ENCODE data around the gene RBM46.
"Not testable (repeated sequence)": the region's sequence is repeated elsewhere in the genome, so short reads cannot be mapped to it uniquely, and the experiment has no call there.

The RBM46 gene

DNA sequence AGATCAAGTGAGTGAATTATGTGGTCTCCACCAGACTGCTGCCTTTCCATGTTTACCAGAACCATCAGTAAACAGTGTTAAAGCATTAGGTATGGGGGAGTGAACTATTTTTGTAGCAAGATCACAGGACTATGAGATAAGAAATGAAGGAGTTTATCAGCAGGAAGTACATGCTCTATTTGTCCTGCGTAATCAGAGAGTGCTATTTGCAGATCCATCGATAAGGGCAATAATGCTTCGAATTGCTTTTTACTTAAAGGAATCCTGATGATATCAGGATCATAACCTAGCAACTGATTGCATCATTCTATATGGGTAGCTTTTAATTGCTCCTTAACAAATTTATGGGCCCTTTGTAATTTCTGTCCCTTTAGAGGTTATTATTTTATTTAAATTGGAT, 57.1 kb downstream of the RBM46 start:
- no peak for DNase-seq

DNA sequence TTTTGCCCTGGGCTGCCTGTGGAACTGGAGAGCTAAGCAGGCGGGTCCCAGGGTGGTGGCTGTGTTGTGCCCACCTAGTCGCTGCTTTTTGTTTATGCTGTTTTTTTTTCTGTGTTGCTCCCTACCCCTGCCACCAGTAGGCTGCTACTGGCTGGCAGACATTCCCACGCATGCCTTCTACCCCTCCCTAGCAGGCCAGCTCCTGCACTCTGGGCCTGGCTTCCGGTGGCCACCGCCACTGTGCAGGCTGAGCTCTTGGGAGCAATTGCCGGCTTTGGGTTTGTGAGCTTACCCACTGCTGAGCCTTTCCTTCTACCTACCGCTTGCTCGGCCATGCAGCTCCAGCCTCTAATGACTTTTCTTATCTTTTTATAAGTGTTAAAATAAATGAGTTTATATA, 57.6 kb downstream of the RBM46 start:
- no peak for DNase-seq

DNA sequence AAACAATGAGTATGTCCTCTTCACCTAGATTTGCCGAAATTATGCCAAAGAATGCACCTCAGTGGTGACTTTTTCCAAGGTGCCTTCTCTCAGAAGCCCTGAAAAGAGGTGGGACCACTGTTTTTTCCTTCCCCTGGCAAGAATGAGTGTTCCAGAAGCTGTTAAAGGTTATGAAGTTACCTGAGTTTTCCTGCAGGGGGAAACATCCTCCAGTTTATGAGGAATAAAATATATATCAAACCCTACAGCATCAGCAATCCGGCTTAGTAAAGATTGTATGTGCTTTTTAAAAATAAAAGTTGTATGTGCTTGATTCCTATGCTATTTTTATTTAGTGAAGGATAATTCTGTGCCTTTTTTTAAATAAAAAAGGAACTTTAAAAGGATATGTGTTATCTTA, 73.3 kb downstream of the RBM46 start:
- no peak for DNase-seq

DNA sequence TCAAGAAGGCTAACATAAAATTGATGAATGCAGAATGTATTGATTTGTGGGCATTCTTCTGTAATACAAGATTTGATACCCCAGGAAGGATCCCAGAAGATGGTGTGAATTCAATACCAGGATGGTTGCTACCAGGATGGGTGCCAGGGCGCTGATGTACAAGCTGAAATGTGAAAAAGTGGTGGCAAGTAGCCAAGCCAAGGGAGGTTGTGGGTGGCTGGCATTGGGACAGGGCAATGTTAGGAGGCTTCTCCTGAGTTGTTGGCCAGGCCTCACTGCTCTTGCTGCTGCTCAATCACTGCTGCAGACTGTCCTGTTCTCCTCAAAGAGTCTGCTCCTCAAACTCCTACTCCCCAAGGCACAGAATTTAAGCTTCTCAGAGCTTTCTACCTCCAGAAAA, 77.1 kb downstream of the RBM46 start:
- DNase-seq = no peak

DNA sequence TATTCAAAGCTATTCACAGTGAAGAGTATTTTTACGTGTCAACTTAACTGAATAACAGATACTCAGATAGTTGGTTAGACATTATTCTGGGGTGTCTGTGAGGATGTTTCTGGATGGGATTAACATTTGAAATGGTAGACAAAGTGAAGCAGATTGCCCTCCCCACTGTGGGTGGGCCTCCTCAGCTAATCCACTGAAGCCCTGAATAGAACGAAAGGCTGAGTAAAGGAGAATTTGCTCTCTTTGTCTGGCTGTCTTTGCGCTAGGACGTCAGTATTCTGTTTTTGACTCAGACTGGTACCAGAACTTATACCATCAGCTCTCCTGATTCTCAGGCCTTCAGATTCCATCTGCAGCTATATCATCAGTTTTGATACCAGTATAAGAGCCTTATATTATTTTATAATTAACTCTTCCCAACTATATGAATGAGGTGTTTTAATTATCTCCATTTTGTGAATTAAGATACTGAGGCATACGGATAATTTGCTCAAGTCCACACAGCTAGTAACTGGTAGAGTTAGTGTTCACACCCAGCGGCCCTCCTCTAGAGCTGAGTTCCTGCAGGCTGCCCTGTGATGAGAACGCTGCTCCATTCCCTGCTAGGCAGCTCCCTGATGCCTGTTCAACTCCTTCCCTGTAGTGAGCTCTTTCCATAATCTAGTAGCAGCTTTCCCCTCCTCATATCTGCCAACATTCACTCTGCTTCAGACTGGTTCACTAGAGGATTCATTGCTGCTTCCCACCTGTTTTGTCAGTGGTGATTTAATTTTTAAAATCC, 87.5 kb downstream of the RBM46 start:
- no peak for DNase-seq

DNA sequence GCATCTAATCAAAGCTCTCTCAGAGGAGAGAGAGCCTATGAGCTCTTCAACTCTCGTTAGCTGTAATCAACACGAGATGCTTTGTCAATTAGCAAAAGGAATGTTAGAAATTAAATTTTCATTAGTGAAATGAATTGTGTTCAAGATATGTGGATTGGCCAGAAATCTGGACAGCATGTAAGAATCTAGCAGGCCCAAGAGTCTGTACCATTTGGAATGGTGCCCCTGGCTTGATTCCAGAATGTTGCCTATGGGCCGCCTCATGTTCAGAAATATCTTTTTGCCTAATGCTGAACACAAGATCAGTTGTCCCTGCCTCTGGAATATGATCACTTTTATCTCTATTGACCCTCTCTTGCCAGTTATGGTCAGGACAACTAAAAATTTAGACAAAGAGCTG, 88.2 kb downstream of the RBM46 start:
- no peak for DNase-seq

DNA sequence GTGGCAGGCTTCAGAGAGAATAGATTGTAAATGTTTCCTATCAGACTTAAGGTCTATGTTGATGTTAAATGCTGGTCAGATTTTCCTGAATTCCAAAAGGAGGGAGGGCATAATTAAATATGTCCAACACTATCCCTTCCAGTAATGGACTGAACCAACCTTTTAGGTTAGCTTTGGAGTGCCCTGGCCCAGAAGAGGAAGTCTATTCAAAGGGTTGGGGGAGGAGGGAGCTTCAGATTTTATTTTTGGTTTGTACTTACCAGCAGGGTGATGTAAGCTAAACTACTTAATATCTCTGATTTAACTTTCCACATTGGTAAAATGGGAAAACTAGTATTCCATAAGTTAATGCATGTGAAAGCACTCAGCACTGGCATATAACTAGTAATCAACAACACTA, 91.1 kb downstream of the RBM46 start:
- no peak for DNase-seq

DNA sequence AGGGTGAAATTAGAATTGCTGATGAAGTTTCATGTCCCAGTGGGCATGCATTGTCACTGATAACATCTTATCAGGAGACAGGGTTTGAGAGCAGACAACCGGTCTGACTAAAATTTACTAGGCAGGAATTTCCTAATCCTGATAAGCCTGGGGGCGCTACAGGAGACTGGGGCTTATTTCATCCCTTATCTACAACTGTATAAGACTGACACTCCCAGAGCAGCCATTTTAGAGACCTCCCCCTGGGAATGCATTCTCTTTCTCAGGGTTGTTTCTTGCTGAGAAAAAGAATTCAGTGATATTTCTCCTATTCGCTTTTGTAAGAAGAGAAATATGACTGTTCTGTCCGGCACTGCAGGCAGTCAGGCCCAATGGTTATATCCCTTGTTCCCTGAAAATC, 93.0 kb downstream of the RBM46 start:
- not testable (repeated sequence) for DNase-seq

DNA sequence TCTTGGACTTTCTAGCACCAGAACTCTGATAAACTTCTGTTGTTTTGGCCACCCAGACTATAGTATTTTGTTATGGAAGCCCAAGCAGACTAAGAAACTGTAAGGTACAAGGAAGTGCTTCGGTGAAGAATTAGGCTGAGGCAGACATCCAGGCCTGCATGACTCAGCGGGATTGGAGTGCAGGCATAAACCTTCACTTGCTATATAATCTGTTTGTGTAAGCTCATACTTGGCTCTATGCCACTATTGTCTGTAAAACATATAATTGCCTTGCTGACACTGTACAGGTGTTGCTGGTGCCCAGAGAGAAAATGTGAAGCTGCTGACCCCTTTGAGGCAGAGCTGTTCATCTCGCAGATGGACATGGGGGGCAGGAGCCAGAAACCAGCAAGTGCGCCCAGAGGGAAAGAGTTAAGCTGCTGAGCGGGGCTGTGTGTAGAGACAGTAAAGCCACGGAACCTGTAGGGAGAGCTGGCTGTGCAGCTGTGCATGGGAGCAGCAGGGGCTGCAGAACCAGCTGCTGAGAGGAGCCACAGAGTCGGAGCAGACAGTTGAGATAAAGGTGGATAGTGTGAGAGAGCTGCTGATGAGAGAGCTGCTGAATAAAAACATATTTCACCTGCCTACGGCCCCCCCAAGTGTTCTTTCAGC, 96.2 kb downstream of the RBM46 start:
- DNase-seq = no peak
